ENCODE measurements around the gene FUCA1.
"Not testable (repeated sequence)": the region's sequence is repeated elsewhere in the genome, so short reads cannot be mapped to it uniquely, and the experiment has no call there.

The FUCA1 gene

GRCh38 chr1:23843644-23844043 lies 24.4 kb downstream of the FUCA1 start:
- no peak for DNase-seq
- H3K4me1 Mint-ChIP-seq, result peaks cover 0 to under 1% of the 10 kb centered on the region in 2 donors

GRCh38 chr1:23838401-23838866 lies 29.7 kb downstream of the FUCA1 start:
- H3K4me3 Mint-ChIP-seq, result peak overlapping the region; percentile 78 to 81
- ATAC-seq (replicated peaks), result peak; percentile 97 to 99
- peaks cover 0 to 4% of the 10 kb centered on the region in 2 donors for H3K27me3 Mint-ChIP-seq
- DNase-seq, result peak; percentile 71
- H3K4me1 Mint-ChIP-seq, result peaks cover 6 to 22% of the 10 kb centered on the region in 2 donors
- H3K27ac Mint-ChIP-seq, result peak overlapping the region; percentile 82
- peaks cover 0 to 2% of the 10 kb centered on the region in 2 donors for H3K9me3 Mint-ChIP-seq
- no peaks in the 10 kb centered on the region for H3K36me3 Mint-ChIP-seq

More at GRCh38 chr1:23843644-23844043, 24.4 kb downstream of the FUCA1 start:
- Mint-ChIP-seq H3K27me3 (no peaks in the 10 kb centered on the region), H3K27ac (no peak overlapping the region), H3K4me3 (no peak overlapping the region), H3K36me3 (peaks cover 26 to 32% of the 10 kb centered on the region in 2 donors), H3K9me3 (peaks cover 0 to 2% of the 10 kb centered on the region in 2 donors)
- ATAC-seq (replicated peaks), result no peak

- Mint-ChIP-seq H3K4me3 (peak overlapping the region; percentile 78 to 81), H3K36me3 (no peaks in the 10 kb centered on the region), H3K9me3 (peaks cover 0 to 2% of the 10 kb centered on the region in 2 donors), H3K27me3 (peaks cover 0 to 4% of the 10 kb centered on the region in 2 donors), H3K27ac (peak overlapping the region; percentile 82), H3K4me1 (peaks cover 6 to 22% of the 10 kb centered on the region in 2 donors)
- peak; percentile 3 to 4 for ATAC-seq (replicated peaks)
- DNase-seq, result no peak
Observed at GRCh38 chr1:23837908-23838307, 30.2 kb downstream of the FUCA1 start.

GRCh38 chr1:23836037-23836436 lies 32.1 kb downstream of the FUCA1 start:
- Mint-ChIP-seq H3K4me3 (no peak overlapping the region), H3K27ac (no peak overlapping the region), H3K9me3 (peaks cover 0 to 2% of the 10 kb centered on the region in 2 donors), H3K4me1 (peaks cover 6 to 22% of the 10 kb centered on the region in 2 donors), H3K36me3 (no peaks in the 10 kb centered on the region), H3K27me3 (peaks cover 0 to 4% of the 10 kb centered on the region in 2 donors)
- no peak for DNase-seq
- ATAC-seq (replicated peaks), result peak; percentile 53 to 62

DNA sequence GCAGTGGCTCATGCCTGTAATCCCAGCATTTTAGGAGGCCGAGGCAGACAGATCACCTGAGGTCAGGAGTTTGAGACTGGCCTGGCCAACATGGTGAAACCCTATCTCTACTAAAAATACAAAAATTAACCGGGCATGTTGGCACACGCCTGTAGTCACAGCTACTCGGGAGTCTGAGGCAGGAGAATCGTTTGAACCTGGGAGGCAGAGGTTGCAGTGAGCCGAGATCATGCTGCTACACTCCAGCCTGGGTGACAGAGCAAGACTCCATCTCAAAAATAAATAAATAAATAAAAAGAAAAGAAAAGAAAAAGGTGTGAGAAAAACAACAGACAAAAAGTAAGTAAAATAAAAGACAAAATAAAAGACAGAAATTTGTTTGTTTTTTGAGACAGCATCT lies 33.9 kb downstream of the FUCA1 start:
- not testable (repeated sequence) for H3K27ac Mint-ChIP-seq; ATAC-seq (replicated peaks); H3K9me3 Mint-ChIP-seq; H3K27me3 Mint-ChIP-seq; H3K4me3 Mint-ChIP-seq; H3K36me3 Mint-ChIP-seq; DNase-seq
- peaks cover 6 to 22% of the 10 kb centered on the region in 2 donors for H3K4me1 Mint-ChIP-seq

DNA sequence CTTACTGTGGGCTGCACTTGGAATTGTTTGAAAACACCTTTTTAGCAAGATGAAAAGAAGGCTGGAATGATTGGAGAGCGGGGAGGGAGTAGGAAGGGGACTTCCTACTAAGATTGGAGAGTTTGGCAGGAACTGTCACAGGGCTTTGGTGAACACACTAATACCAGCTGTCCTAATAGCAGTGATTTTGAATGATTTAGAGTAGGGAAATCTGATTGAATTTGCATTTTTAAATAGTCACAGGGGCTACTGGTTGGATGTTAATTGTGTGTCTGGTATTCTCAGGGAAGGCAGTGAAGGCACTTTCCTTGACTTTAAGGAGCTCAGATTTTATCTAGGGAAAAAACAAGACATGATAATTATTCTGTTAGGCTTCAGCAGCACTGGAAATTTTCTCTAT lies 40.4 kb downstream of the FUCA1 start:
- Mint-ChIP-seq H3K27ac (no peak overlapping the region), H3K4me1 (peaks cover 8 to 22% of the 10 kb centered on the region in 2 donors), H3K4me3 (no peak overlapping the region), H3K9me3 (no peaks in the 10 kb centered on the region), H3K27me3 (no peaks in the 10 kb centered on the region), H3K36me3 (no peaks in the 10 kb centered on the region)
- DNase-seq (no peak), ATAC-seq (replicated peaks) (no peak)

DNA sequence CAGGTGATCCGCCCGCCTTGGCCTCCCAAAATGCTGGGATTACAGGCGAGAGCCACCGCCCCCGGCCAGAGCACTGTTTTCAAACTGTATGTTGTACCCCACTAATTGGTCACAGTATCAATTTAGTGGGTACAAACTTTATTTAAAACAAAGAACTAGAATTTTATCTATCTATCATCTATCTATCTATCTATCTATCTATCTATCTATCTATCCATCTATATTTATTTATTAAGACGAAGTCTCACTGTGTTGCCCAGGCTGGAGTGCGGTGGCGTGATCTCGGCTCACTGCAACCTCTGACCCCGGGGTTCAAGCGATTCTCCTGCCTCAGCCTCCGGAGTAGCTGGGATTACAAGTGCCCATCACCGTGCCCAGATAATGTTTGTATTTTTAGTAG lies 41.5 kb downstream of the FUCA1 start:
- not testable (repeated sequence) for H3K27ac Mint-ChIP-seq; H3K9me3 Mint-ChIP-seq; DNase-seq; H3K36me3 Mint-ChIP-seq; H3K4me3 Mint-ChIP-seq; H3K27me3 Mint-ChIP-seq; ATAC-seq (replicated peaks)
- peaks cover 8 to 27% of the 10 kb centered on the region in 2 donors for H3K4me1 Mint-ChIP-seq

DNA sequence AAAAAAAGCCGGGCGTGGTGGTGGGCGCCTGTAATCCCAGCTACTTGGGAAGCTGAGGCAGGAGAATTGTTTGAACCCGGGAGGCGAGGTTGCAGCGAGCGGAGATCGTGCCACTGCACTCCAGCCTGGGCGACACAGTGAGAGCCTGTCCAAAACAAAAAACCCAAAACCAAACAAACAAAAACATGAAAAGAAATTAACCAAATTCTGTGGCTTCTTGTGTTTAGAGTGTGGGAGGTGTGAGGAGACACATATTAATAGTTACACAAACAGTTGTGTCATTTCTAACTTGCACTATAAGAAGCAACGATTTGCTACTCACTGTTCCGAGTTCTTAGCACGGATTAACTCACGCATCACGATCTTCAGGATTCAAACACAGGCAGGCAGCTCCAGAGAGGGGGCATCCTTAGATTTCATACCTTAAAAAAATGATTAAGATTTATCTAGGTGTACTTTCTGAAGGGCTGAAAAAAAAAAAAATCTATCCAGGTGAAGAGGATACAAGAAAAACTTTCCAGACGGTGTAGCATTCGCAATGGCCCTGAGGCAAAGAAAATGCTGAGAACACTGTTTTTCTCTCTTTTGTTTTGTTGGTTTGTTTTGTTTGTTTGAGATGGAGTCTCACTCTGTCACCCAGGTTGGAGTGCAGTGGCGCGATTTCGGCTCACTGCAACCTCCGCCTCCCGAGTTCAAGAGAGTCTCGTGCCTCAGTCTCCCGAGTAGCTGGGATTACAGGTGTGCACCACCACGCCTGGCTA lies 42.1 kb downstream of the FUCA1 start:
- no peak for DNase-seq
- Mint-ChIP-seq H3K9me3 (no peaks in the 10 kb centered on the region), H3K4me3 (peak overlapping the region; percentile 93 to 97)

DNA sequence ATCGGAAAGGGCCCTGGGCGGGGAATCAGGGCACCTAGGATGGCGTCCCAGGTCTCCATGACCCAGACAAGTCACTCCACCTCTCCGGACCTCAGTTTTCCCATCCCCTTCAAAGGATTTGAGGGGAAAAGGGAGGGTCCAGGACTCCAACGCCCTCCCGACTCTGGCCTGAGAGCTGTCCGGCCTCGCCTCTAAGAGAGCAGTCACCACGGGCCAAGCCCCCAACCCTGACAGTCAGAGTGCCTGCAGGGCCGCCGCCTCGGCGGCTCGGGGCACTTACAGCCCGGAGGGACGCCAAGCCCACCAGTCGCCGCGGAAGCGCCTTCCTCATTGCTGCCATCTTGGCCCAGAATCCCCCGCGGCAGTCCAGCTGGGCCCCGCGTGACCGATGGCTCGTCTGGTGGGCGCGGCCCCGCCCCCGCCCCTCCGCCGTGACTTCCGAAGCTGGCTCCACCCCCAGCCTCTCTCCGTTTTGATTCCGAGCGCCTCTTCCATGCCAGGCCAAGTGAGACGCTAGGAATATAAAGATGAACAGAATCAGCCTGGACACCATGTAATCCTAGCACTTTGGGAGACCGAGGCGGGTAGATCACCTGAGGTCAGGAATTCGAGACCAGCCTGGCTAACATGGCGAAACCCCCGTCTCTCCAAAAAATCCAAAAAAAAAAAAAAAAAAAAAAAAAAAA lies 42.9 kb downstream of the FUCA1 start, which contains the start of gene HMGCL:
HMGCL (minus strand) TSS at position 354 of the 686 bp plus-strand sequence; CDS start at position 340, 14 bp downstream.
- Mint-ChIP-seq H3K36me3 (peaks cover 4 to 5% of the 10 kb centered on the region in 2 donors), H3K9me3 (no peaks in the 10 kb centered on the region), H3K27ac (peak within 1 kb of the TSS; percentile 97), H3K4me3 (peak within 1 kb of the TSS; percentile 93 to 97), H3K27me3 (no peaks in the 10 kb centered on the region), H3K4me1 (peaks cover 10 to 33% of the 10 kb centered on the region in 2 donors)
- peak; percentile 96 to 98 for ATAC-seq (replicated peaks)
- peak; percentile 80 for DNase-seq

More for the DNA sequence above, 42.1 kb downstream of the FUCA1 start:
- peak; percentile 24 to 44 for ATAC-seq (replicated peaks)
- Mint-ChIP-seq H3K27me3 (no peaks in the 10 kb centered on the region), H3K36me3 (peaks cover 0 to 4% of the 10 kb centered on the region in 2 donors), H3K27ac (peak overlapping the region; percentile 97), H3K4me1 (peaks cover 8 to 28% of the 10 kb centered on the region in 2 donors)

DNA sequence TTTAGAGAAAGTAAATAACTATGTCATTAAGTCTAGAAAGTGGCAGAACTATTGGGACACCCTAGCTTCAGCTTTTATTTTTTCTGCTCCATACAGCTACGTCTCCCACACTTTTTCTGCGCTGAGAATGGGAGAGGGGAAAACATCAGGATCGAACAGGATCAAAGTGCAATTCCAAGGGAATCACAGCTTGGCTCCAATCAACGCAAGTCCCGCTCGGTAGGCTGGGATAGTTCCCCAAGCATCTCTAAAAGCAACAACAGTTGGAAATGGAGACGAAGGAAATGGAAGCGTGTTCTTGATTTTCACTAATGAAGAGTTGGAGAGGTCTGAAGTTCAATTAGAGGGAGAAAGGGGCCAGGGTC lies 43.4 kb downstream of the FUCA1 start:
- Mint-ChIP-seq H3K27ac (peak overlapping the region; percentile 97), H3K9me3 (no peaks in the 10 kb centered on the region), H3K4me1 (peaks cover 10 to 34% of the 10 kb centered on the region in 2 donors), H3K36me3 (peaks cover 4 to 8% of the 10 kb centered on the region in 2 donors), H3K27me3 (no peaks in the 10 kb centered on the region), H3K4me3 (peak overlapping the region; percentile 93 to 97)
- no peak for DNase-seq
- peak in 1 of 2 donors; percentile 42 for ATAC-seq (replicated peaks)

GRCh38 chr1:23823767-23824166 lies 44.3 kb downstream of the FUCA1 start:
- Mint-ChIP-seq H3K27me3 (no peaks in the 10 kb centered on the region), H3K4me3 (peak overlapping the region; percentile 32 to 60), H3K36me3 (peaks cover 4 to 8% of the 10 kb centered on the region in 2 donors), H3K9me3 (no peaks in the 10 kb centered on the region), H3K27ac (peak overlapping the region; percentile 62), H3K4me1 (peaks cover 10 to 34% of the 10 kb centered on the region in 2 donors)
- DNase-seq (no peak), ATAC-seq (replicated peaks) (no peak)

- no peak overlapping the region for H3K4me3 Mint-ChIP-seq
- H3K27me3 Mint-ChIP-seq, result no peaks in the 10 kb centered on the region
- H3K27ac Mint-ChIP-seq, result no peak overlapping the region
- DNase-seq (no peak), ATAC-seq (replicated peaks) (peak in 1 of 2 donors; percentile 38)
- no peaks in the 10 kb centered on the region for H3K9me3 Mint-ChIP-seq
- peaks cover 24 to 31% of the 10 kb centered on the region in 2 donors for H3K36me3 Mint-ChIP-seq
- peaks cover 5 to 22% of the 10 kb centered on the region in 2 donors for H3K4me1 Mint-ChIP-seq
Observed at GRCh38 chr1:23817633-23818032, 50.5 kb downstream of the FUCA1 start.

DNA sequence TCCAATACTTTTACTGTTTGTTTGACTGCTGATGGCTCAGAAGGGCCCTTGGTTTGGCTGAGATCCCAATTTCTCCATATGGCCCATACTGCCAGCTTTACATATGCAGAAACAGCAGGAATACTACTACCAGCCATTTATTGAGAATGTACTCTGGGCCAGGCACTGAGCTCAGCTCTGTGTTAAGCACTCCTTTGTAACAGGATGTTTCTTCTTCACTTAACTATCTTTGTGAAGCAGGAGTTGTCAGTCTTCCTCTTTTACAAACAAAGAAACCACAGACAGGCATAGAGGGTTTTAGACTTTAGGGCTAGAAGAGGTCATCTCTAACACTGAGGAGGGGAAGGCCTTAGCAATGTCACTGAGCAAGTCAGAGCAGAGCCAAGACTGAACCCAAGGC lies 51.2 kb downstream of the FUCA1 start:
- Mint-ChIP-seq H3K27me3 (no peaks in the 10 kb centered on the region), H3K4me3 (no peak overlapping the region), H3K9me3 (no peaks in the 10 kb centered on the region), H3K36me3 (peaks cover 29 to 38% of the 10 kb centered on the region in 2 donors), H3K27ac (no peak overlapping the region), H3K4me1 (peaks cover 8 to 26% of the 10 kb centered on the region in 2 donors)
- no peak for DNase-seq
- no peak for ATAC-seq (replicated peaks)

GRCh38 chr1:23816361-23816760 lies 51.7 kb downstream of the FUCA1 start:
- no peak overlapping the region for H3K27ac Mint-ChIP-seq
- H3K36me3 Mint-ChIP-seq, result peaks cover 32 to 37% of the 10 kb centered on the region in 2 donors
- H3K9me3 Mint-ChIP-seq, result no peaks in the 10 kb centered on the region
- no peaks in the 10 kb centered on the region for H3K27me3 Mint-ChIP-seq
- DNase-seq, result no peak
- peaks cover 9 to 24% of the 10 kb centered on the region in 2 donors for H3K4me1 Mint-ChIP-seq
- ATAC-seq (replicated peaks), result no peak
- H3K4me3 Mint-ChIP-seq, result no peak overlapping the region
